ENCODE data around the gene CEP104. TPM values are rescaled to one million over a fixed set of nuclear protein-coding genes. Genes with fewer than 3 reads are reported as not detected.

The CEP104 gene
- total RNA-seq, 1 experiment from 2014 or later, result 44.1 TPM

DNA sequence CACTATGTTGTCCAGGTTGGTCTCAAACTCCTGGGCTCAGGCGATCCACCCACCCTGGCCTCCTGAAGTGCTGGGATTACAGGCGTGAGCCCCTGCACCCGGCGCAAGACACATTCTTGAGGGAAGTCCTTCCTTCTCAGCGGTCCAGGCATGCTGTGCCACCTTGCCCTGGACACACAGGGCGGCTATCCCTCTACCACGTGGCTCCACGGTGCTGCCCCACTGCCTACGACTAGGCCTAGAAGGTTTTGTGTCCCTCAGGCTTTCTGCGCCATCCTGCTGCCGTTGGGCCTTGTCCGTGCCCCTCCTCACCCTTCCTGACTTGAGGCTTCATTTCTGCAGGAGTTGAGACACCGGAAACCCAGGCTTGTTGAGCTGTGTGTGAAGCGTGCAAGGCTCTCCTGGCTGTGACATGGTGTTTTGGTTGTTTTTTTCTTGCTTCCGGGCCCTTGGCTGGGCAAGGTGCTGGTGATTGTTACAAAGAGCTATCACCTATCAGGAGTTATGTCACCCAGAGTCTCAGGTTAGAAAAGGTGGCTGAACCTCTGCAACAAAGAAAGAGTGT lies 29.2 kb upstream of the CEP104 start:
- no peak for TF ChIP-seq YY1 (IDR thresholded peaks at IDR 0.05; ENCODE audit: extremely low read depth, insufficient replicate concordance, low read depth, low read length)
- TF ChIP-seq CTCF (IDR thresholded peaks at IDR 0.05 in 2 of 3, conservative IDR thresholded peaks at IDR 0.05 in 1 of 3; ENCODE audit: borderline replicate concordance in 1 of 3, insufficient read depth in 1 of 3, low read depth in 2 of 3, low read length in 2 of 3), result no peak
- TF ChIP-seq EZH2 (IDR thresholded peaks at IDR 0.05), result no peak
- TF ChIP-seq CEBPB (IDR thresholded peaks at IDR 0.05; ENCODE audit: low read depth), result no peak
- no peak for TF ChIP-seq SRF (IDR thresholded peaks at IDR 0.05; ENCODE audit: low read depth)
- TF ChIP-seq ZNF274 (IDR thresholded peaks at IDR 0.05; ENCODE audit: low read depth, low read length), result no peak
- no peak for TF ChIP-seq EZH2phosphoT487 (IDR thresholded peaks at IDR 0.05; ENCODE audit: borderline replicate concordance)
- no peak for TF ChIP-seq POLR2AphosphoS5 (IDR thresholded peaks at IDR 0.05; ENCODE audit: low read depth, low read length)
- no peak for TF ChIP-seq SIN3A (IDR thresholded peaks at IDR 0.05; ENCODE audit: low read depth)
- TF ChIP-seq REST (IDR thresholded peaks at IDR 0.05; ENCODE audit: low read depth), result no peak
- no peak for TF ChIP-seq JUND (IDR thresholded peaks at IDR 0.05)
- TF ChIP-seq ELF1 (IDR thresholded peaks at IDR 0.05; ENCODE audit: borderline replicate concordance, low read depth), result no peak
- no peak for TF ChIP-seq SP1 (IDR thresholded peaks at IDR 0.05; ENCODE audit: low read depth)
- TF ChIP-seq RAD21 (IDR thresholded peaks at IDR 0.05; ENCODE audit: low read depth), result no peak
- TF ChIP-seq POLR2A (IDR thresholded peaks at IDR 0.05; ENCODE audit: borderline replicate concordance, extremely low read depth, insufficient read depth, insufficient read length), result no peak
- TF ChIP-seq ZBTB33 (IDR thresholded peaks at IDR 0.05; ENCODE audit: extremely low read depth, insufficient replicate concordance, low read length), result no peak
- TF ChIP-seq FOSL1 (IDR thresholded peaks at IDR 0.05; ENCODE audit: low read depth), result no peak
- no TSS peak for BruUV-seq (replicated peaks)
- Histone ChIP-seq H3K4me2 (ENCODE audit: low read length) (no peak overlapping the region), H3K79me2 (ENCODE audit: insufficient read depth, low read length) (0 out of 2 replicates have a peak, but pooled peaks cover 2% of the 10 kb centered on the region), H4K20me1 (ENCODE audit: insufficient read depth) (no peaks in the 10 kb centered on the region), H3K36me3 (ENCODE audit: control insufficient read depth in 1 of 2, insufficient read depth in 2 of 2, low read length in 2 of 2) (peaks cover 17 to 20% of the 10 kb centered on the region in 2 experiments; a peak in 3 of 4 replicates), H3K9ac (ENCODE audit: low read length) (no peak overlapping the region), H3K4me1 (ENCODE audit: control insufficient read depth in 1 of 2, insufficient read depth in 2 of 2, low read length in 2 of 2) (no peaks in the 10 kb centered on the region), H3K4me3 (replicated peaks in 1 of 2; ENCODE audit: low read depth in 1 of 2, low read length in 2 of 2) (no peak overlapping the region), H3K9me2 (ENCODE audit: insufficient read depth) (no peaks in the 10 kb centered on the region), H3K27ac (ENCODE audit: low read depth, low read length) (no peak overlapping the region), H3K9me3 (ENCODE audit: control insufficient read depth in 1 of 2, insufficient read depth in 1 of 2, low read depth in 1 of 2, low read length in 2 of 2) (no peaks in the 10 kb centered on the region), H2AFZ (ENCODE audit: low read depth, low read length, poor library complexity, severe bottlenecking) (no peak overlapping the region), H3K27me3 (ENCODE audit: insufficient read depth, low read length) (no peaks in the 10 kb centered on the region)
- intact Hi-C loops (cut with micrococcal nuclease), result no loop called here
- DNase-seq (ENCODE audit: low read depth, low spot score), result no peak
- ChIA-PET POLR2A (no interaction called here), CTCF (no interaction called here), RAD21 (ENCODE audit: low non-redundant PET in 1 of 2, low total read pairs in 2 of 2, uncharacterized antibody in 2 of 2, unreplicated experiment in 2 of 2) (no interaction called here)
- no peak for ATAC-seq

Measured in HCT116 (cell line).